BLaER1 treated with 17β-estradiol and CSF1 and Interleukin-3, amounts not matched to agents 10 nM and 100 nM (cell line): ENCODE data around the gene PDE4B.

Experiments
- H3K27ac ChIP-seq, 11 experiments: shearing (Covaris generic); formaldehyde crosslinking; 2 replicates each; pipeline ENCODE4 v1.8.1; 2022
- H3K27me3 ChIP-seq, 11 experiments: shearing (Covaris generic); formaldehyde crosslinking; 2 replicates each; pipeline ENCODE4 v1.8.1; 2022
- H3K36me3 ChIP-seq, 11 experiments: shearing (Covaris generic); formaldehyde crosslinking; 2 replicates each; pipeline ENCODE4 v1.8.1; 2022
- H3K4me1 ChIP-seq, 10 experiments: shearing (Covaris generic); formaldehyde crosslinking; 2 replicates each; pipeline ENCODE4 v1.8.1; 2022
- H3K4me2 ChIP-seq, 11 experiments: shearing (Covaris generic); formaldehyde crosslinking; 2 replicates each; pipeline ENCODE4 v1.8.1; 2022
- H3K4me3 ChIP-seq, 10 experiments: shearing (Covaris generic); formaldehyde crosslinking; 2 replicates each; pipeline ENCODE4 v1.8.1; 2022
- H3K9ac ChIP-seq, 11 experiments: shearing (Covaris generic); formaldehyde crosslinking; 2 replicates each; pipeline ENCODE4 v1.8.1; 2022
- H3K9me3 ChIP-seq, 11 experiments: shearing (Covaris generic); formaldehyde crosslinking; replicated peaks in 1 of 11; 2 replicates each; pipeline ENCODE4 v1.8.1; 2022
- H4K20me1 ChIP-seq, 11 experiments: shearing (Covaris generic); formaldehyde crosslinking; 2 replicates each; pipeline ENCODE4 v1.8.1; 2022
- Cebpa-rat ChIP-seq, 11 experiments: shearing (Covaris generic); IDR thresholded peaks; 2 replicates each; pipeline ENCODE4 v1.8.1; 2022

PDE4B gene

GRCh38 chr1:66325594-66326380, 533.1 kb downstream of the PDE4B start:
- H4K20me1 ChIP-seq: no peaks in the 10 kb centered on the region
- H3K9ac ChIP-seq: no peak overlapping the region
- peaks cover 0 to 4% (median 0%) of the 10 kb centered on the region in 11 experiments; a peak in 4 of 22 replicates for H3K27me3 ChIP-seq

GRCh38 chr1:66326867-66327266, 534.2 kb downstream of the PDE4B start:
- Histone ChIP-seq H3K4me1 (peaks cover 17 to 51% (median 37%) of the 10 kb centered on the region in 10 experiments), H3K4me3 (no peak overlapping the region), H3K36me3 (no peaks in the 10 kb centered on the region), H3K9me3 (peaks cover 0 to 2% (median 0%) of the 10 kb centered on the region in 11 experiments; a peak in 1 of 22 replicates), H3K9ac (no peak overlapping the region), H3K27me3 (peaks cover 0 to 15% (median 5%) of the 10 kb centered on the region in 11 experiments; a peak in 12 of 22 replicates), H4K20me1 (no peaks in the 10 kb centered on the region), H3K4me2 (peak overlapping the region in 4 of 11 experiments; percentile 12 to 60 (median 44); a peak in 5 of 22 replicates), H3K27ac (no peak overlapping the region)
- no peak for TF ChIP-seq Cebpa-rat (IDR thresholded peaks at IDR 0.05)

More at GRCh38 chr1:66325594-66326380, 533.1 kb downstream of the PDE4B start:
- TF ChIP-seq Cebpa-rat (IDR thresholded peaks at IDR 0.05): no peak
- H3K9me3 ChIP-seq: peaks cover 0 to 4% (median 0%) of the 10 kb centered on the region in 11 experiments; a peak in 1 of 22 replicates
- H3K4me3 ChIP-seq: no peak overlapping the region
- peaks cover 8 to 40% (median 27%) of the 10 kb centered on the region in 10 experiments for H3K4me1 ChIP-seq
- no peak overlapping the region for H3K4me2 ChIP-seq
- no peaks in the 10 kb centered on the region for H3K36me3 ChIP-seq
- H3K27ac ChIP-seq: no peak overlapping the region

- H3K4me3 ChIP-seq: no peak overlapping the region
- peak in 1 of 11 experiments; percentile 45; a peak in 1 of 22 replicates for TF ChIP-seq Cebpa-rat (IDR thresholded peaks at IDR 0.05)
- H3K27ac ChIP-seq: no peak overlapping the region
- H3K4me1 ChIP-seq: peaks cover 25 to 59% (median 44%) of the 10 kb centered on the region in 10 experiments
- peaks cover 0 to 22% (median 12%) of the 10 kb centered on the region in 11 experiments; a peak in 16 of 22 replicates for H3K27me3 ChIP-seq
- H3K36me3 ChIP-seq: no peaks in the 10 kb centered on the region
- H3K9me3 ChIP-seq: no peaks in the 10 kb centered on the region
- H3K4me2 ChIP-seq: peak overlapping the region in 6 of 11 experiments; percentile 21 to 91 (median 57); a peak in 9 of 22 replicates
- H3K9ac ChIP-seq: no peak overlapping the region
- no peaks in the 10 kb centered on the region for H4K20me1 ChIP-seq
Measured at GRCh38 chr1:66327588-66327987, 534.9 kb downstream of the PDE4B start.

GRCh38 chr1:66328896-66329295, 536.2 kb downstream of the PDE4B start:
- no peak overlapping the region for H3K9ac ChIP-seq
- H3K27me3 ChIP-seq: peaks cover 0 to 35% (median 25%) of the 10 kb centered on the region in 11 experiments; a peak in 16 of 22 replicates
- no peaks in the 10 kb centered on the region for H4K20me1 ChIP-seq
- H3K4me3 ChIP-seq: no peak overlapping the region
- no peak for TF ChIP-seq Cebpa-rat (IDR thresholded peaks at IDR 0.05)
- H3K4me1 ChIP-seq: peaks cover 32 to 72% (median 52%) of the 10 kb centered on the region in 10 experiments
- no peaks in the 10 kb centered on the region for H3K36me3 ChIP-seq
- H3K9me3 ChIP-seq: no peaks in the 10 kb centered on the region; a peak in 1 of 22 replicates
- peak overlapping the region in 5 of 11 experiments; percentile 53 to 91 (median 60); a peak in 10 of 22 replicates for H3K4me2 ChIP-seq
- no peak overlapping the region; a peak in 1 of 22 replicates for H3K27ac ChIP-seq

- peaks cover 0 to 40% (median 27%) of the 10 kb centered on the region in 11 experiments; a peak in 16 of 22 replicates for H3K27me3 ChIP-seq
- H3K4me1 ChIP-seq: peaks cover 49 to 90% (median 70%) of the 10 kb centered on the region in 10 experiments
- peak overlapping the region in 4 of 10 experiments; percentile 6 to 21 (median 12); a peak in 4 of 20 replicates for H3K4me3 ChIP-seq
- H4K20me1 ChIP-seq: no peaks in the 10 kb centered on the region
- H3K9ac ChIP-seq: peak overlapping the region in 2 of 11 experiments; percentile 23 to 29; a peak in 2 of 22 replicates
- H3K4me2 ChIP-seq: peak overlapping the region; percentile 65 to 92 (median 84)
- no peak for TF ChIP-seq Cebpa-rat (IDR thresholded peaks at IDR 0.05)
- no peaks in the 10 kb centered on the region; a peak in 1 of 22 replicates for H3K9me3 ChIP-seq
- H3K36me3 ChIP-seq: no peaks in the 10 kb centered on the region
- peak overlapping the region in 5 of 11 experiments; percentile 35 to 48 (median 39); a peak in 5 of 22 replicates for H3K27ac ChIP-seq
Measured at GRCh38 chr1:66330722-66331141, 538.0 kb downstream of the PDE4B start.

- H3K4me2 ChIP-seq: peak overlapping the region; percentile 65 to 92 (median 84)
- no peaks in the 10 kb centered on the region for H4K20me1 ChIP-seq
- peaks cover 0 to 1% (median 0%) of the 10 kb centered on the region in 11 experiments; a peak in 1 of 22 replicates for H3K9me3 ChIP-seq
- peak overlapping the region; percentile 30 to 85 (median 59); a peak in 17 of 22 replicates for H3K9ac ChIP-seq
- peak overlapping the region in 9 of 11 experiments; percentile 27 to 94 (median 43); a peak in 16 of 22 replicates for H3K27ac ChIP-seq
- peaks cover 61 to 96% (median 79%) of the 10 kb centered on the region in 10 experiments for H3K4me1 ChIP-seq
- TF ChIP-seq Cebpa-rat (IDR thresholded peaks at IDR 0.05): no peak
- peak overlapping the region; percentile 43 to 73 (median 61) for H3K4me3 ChIP-seq
- peaks cover 0 to 40% (median 27%) of the 10 kb centered on the region in 11 experiments; a peak in 16 of 22 replicates for H3K27me3 ChIP-seq
- 0 out of 22 replicates have a peak, but pooled peaks cover 0 to under 1% (median 0%) of the 10 kb centered on the region in 11 experiments for H3K36me3 ChIP-seq
Measured at GRCh38 chr1:66331658-66332547, 539.2 kb downstream of the PDE4B start.

GRCh38 chr1:66332548-66332901, 539.8 kb downstream of the PDE4B start:
- peaks cover 0 to 7% (median 0%) of the 10 kb centered on the region in 11 experiments; a peak in 2 of 22 replicates for H3K9me3 ChIP-seq
- H3K4me3 ChIP-seq: peak overlapping the region; percentile 43 to 73 (median 61)
- TF ChIP-seq Cebpa-rat (IDR thresholded peaks at IDR 0.05): no peak
- H3K4me1 ChIP-seq: peaks cover 67 to 96% (median 84%) of the 10 kb centered on the region in 10 experiments
- no peaks in the 10 kb centered on the region for H4K20me1 ChIP-seq
- peak overlapping the region in 9 of 11 experiments; percentile 2 to 94 (median 43); a peak in 16 of 22 replicates for H3K27ac ChIP-seq
- peaks cover 0 to 7% (median 0%) of the 10 kb centered on the region in 11 experiments; a peak in 2 of 22 replicates for H3K36me3 ChIP-seq
- H3K9ac ChIP-seq: peak overlapping the region; percentile 30 to 85 (median 59); a peak in 17 of 22 replicates
- H3K4me2 ChIP-seq: peak overlapping the region; percentile 65 to 92 (median 84)
- H3K27me3 ChIP-seq: peaks cover 0 to 40% (median 27%) of the 10 kb centered on the region in 11 experiments; a peak in 16 of 22 replicates
